Ramos (cell line): ENCODE measurements around the gene ZNF627.
"Not testable (repeated sequence)": the region's sequence is repeated elsewhere in the genome, so short reads cannot be mapped to it uniquely, and the experiment has no call there.

Source experiments
- in situ Hi-C: fragments of 300-500 bp; cut with MboI; formaldehyde crosslinking; loops from one replicate; pipeline ENCODE4 v1.14.3; 2022; ENCODE audit warnings: low sequenced_read_pairs; ENCODE audit not compliant: unreplicated experiment

ZNF627 gene

GRCh38 chr19:11620553-11620952 is 23.3 kb downstream of the ZNF627 start:
- in situ Hi-C loops: no loop called here

- in situ Hi-C loops: not testable (repeated sequence)
Observed at GRCh38 chr19:11622401-11622800, 25.1 kb downstream of the ZNF627 start.

- in situ Hi-C loops: no loop called here
Observed at GRCh38 chr19:11624069-11624463, 26.8 kb downstream of the ZNF627 start.

- in situ Hi-C loops: no loop called here
Observed at GRCh38 chr19:11626252-11626651, 29.0 kb downstream of the ZNF627 start.

- in situ Hi-C loops: no loop called here
Observed at GRCh38 chr19:11633223-11633622, 35.9 kb downstream of the ZNF627 start.

- in situ Hi-C loops: not testable (repeated sequence)
Observed at GRCh38 chr19:11634018-11634662, 36.9 kb downstream of the ZNF627 start.

- in situ Hi-C loops: no loop called here
Observed at GRCh38 chr19:11639245-11639601, 41.9 kb downstream of the ZNF627 start.

- in situ Hi-C loops: no loop called here
Observed at GRCh38 chr19:11639602-11640471, 42.6 kb downstream of the ZNF627 start.

GRCh38 chr19:11641244-11641643 is 44.0 kb downstream of the ZNF627 start:
- in situ Hi-C loops: no loop called here

- in situ Hi-C loops: no loop called here
Observed at GRCh38 chr19:11642902-11643301, 45.6 kb downstream of the ZNF627 start.

GRCh38 chr19:11649941-11650340 is 52.7 kb downstream of the ZNF627 start:
- in situ Hi-C loops: no loop called here

- in situ Hi-C loops: no loop called here
Observed at GRCh38 chr19:11651062-11651461, 53.8 kb downstream of the ZNF627 start.

- in situ Hi-C loops: no loop called here
Observed at GRCh38 chr19:11652056-11652455, 54.8 kb downstream of the ZNF627 start.

- in situ Hi-C loops: no loop called here
Observed at GRCh38 chr19:11652492-11652891, 55.2 kb downstream of the ZNF627 start.

GRCh38 chr19:11656535-11656934 is 59.3 kb downstream of the ZNF627 start:
- in situ Hi-C loops: no loop called here

GRCh38 chr19:11657307-11657706 is 60.0 kb downstream of the ZNF627 start:
- in situ Hi-C loops: no loop called here

GRCh38 chr19:11658970-11659369 is 61.7 kb downstream of the ZNF627 start:
- in situ Hi-C loops: no loop called here

- in situ Hi-C loops: no loop called here
Observed at GRCh38 chr19:11659612-11660011, 62.3 kb downstream of the ZNF627 start.

- in situ Hi-C loops: no loop called here
Observed at GRCh38 chr19:11662278-11662677, 65.0 kb downstream of the ZNF627 start.

GRCh38 chr19:11663181-11663591 is 65.9 kb downstream of the ZNF627 start:
- in situ Hi-C loops: no loop called here
